IMR-90 (cell line): ENCODE data around the gene NDUFA13. TPM values are rescaled to one million over a fixed set of nuclear protein-coding genes. Genes with fewer than 3 reads are reported as not detected.

Experiments
- ATAC-seq: fragments of 200-7000 bp; cut with Tn5 transposase; 2 replicates; pipeline ENCODE4 v1.9.1; 2020; ENCODE audit warnings: low read depth, mild to moderate bottlenecking, moderate library complexity
- BruUV-seq: library from RNA; stranded (reverse); fragments of 400-500 nt; replicated peaks from 2 replicates; lab custom pipeline; 2021; lab: Mats Ljungman, UMichigan
- CTCF ChIA-PET: fragments of 300-600 bp; formaldehyde crosslinking; extraction: SDS; loops from one replicate; lab custom pipeline; 2021; ENCODE audit warnings: antibody characterized with exemption; lab: Yijun Ruan, JAX
- POLR2A ChIA-PET: fragments of 300-600 bp; sonication (Branson Sonifier 250); formaldehyde crosslinking; loops from one replicate; lab custom pipeline; 2022; ENCODE audit warnings: antibody characterized with exemption; ENCODE audit not compliant: unreplicated experiment; lab: Charles Lee
- DNase-seq: peaks from one replicate; pipeline ENCODE4 v3.0.0; 2013
- H2AFZ ChIP-seq: replicated peaks from 2 replicates; pipeline ENCODE3; 2013; ENCODE audit warnings: low read length, mild to moderate bottlenecking; ENCODE audit not compliant: poor library complexity
- H2AK5ac ChIP-seq: 2 replicates; pipeline ENCODE4 v1.6.1; 2013; ENCODE audit warnings: low read depth, low read length, inconsistent platforms
- H2AK9ac ChIP-seq: replicated peaks from 2 replicates; pipeline ENCODE3; 2013; ENCODE audit warnings: mild to moderate bottlenecking, low read depth, low read length, moderate library complexity; ENCODE audit not compliant: poor library complexity
- H2BK120ac ChIP-seq: 2 replicates; pipeline ENCODE4 v1.6.1; 2013; ENCODE audit warnings: low read depth, low read length, inconsistent platforms
- H2BK15ac ChIP-seq: 3 replicates; pipeline ENCODE4 v1.6.1; 2013; ENCODE audit warnings: low read depth, low read length, inconsistent platforms
- H2BK20ac ChIP-seq: 2 replicates; pipeline ENCODE4 v1.6.1; 2013; ENCODE audit warnings: low read depth, mild to moderate bottlenecking, inconsistent platforms, low read length, moderate library complexity
- H2BK5ac ChIP-seq: 2 replicates; pipeline ENCODE4 v1.6.1; 2013; ENCODE audit warnings: mild to moderate bottlenecking, low read depth, low read length, inconsistent platforms; ENCODE audit not compliant: poor library complexity, severe bottlenecking
- H3K14ac ChIP-seq: replicated peaks from 2 replicates; pipeline ENCODE4 v1.6.1; 2013; ENCODE audit warnings: low read depth, low read length, inconsistent platforms
- H3K18ac ChIP-seq: 2 replicates; pipeline ENCODE4 v1.6.1; 2013; ENCODE audit warnings: low read depth, low read length, control low read depth
- H3K23ac ChIP-seq: 2 replicates; pipeline ENCODE4 v1.6.1; 2013; ENCODE audit warnings: low read depth, low read length, inconsistent platforms
- H3K27ac ChIP-seq: 2 replicates; pipeline ENCODE4 v1.5.1; 2013; ENCODE audit warnings: mild to moderate bottlenecking, control low read depth, low read length; ENCODE audit not compliant: insufficient read depth
- H3K27me3 ChIP-seq: 2 replicates; pipeline ENCODE4 v1.6.1; 2013; ENCODE audit warnings: low read length; ENCODE audit not compliant: control insufficient read depth, insufficient read depth
- H3K36me3 ChIP-seq: 2 replicates; pipeline ENCODE4 v1.6.1; 2013; ENCODE audit warnings: low read length, mixed read lengths; ENCODE audit not compliant: control insufficient read depth, insufficient read depth
- H3K4ac ChIP-seq: 2 replicates; pipeline ENCODE4 v1.6.1; 2013; ENCODE audit warnings: low read depth, low read length, inconsistent platforms
- H3K4me1 ChIP-seq: 2 replicates; pipeline ENCODE4 v1.6.1; 2013; ENCODE audit warnings: low read length, mixed read lengths; ENCODE audit not compliant: control insufficient read depth, insufficient read depth
- H3K4me2 ChIP-seq: 2 replicates; pipeline ENCODE4 v1.6.1; 2013; ENCODE audit warnings: low read depth, mild to moderate bottlenecking, control low read depth, low read length, moderate library complexity
- H3K4me3 ChIP-seq: 2 replicates; pipeline ENCODE4 v1.5.1; 2013; ENCODE audit warnings: low read depth, mild to moderate bottlenecking, control low read depth, low read length, moderate library complexity; ENCODE audit not compliant: insufficient read depth
- H3K56ac ChIP-seq: 2 replicates; pipeline ENCODE4 v1.6.1; 2013; ENCODE audit warnings: low read length, inconsistent platforms; ENCODE audit not compliant: insufficient read depth; ENCODE audit errors: extremely low read depth
- H3K79me1 ChIP-seq, 2 experiments: 2 replicates each; pipeline ENCODE4 v1.6.1; 2013; ENCODE audit warnings: low read length in 2 of 2, inconsistent platforms in 1 of 2, low read depth in 1 of 2
- H3K9ac ChIP-seq: 2 replicates; pipeline ENCODE4 v1.6.1; 2013; ENCODE audit warnings: low read depth, low read length, control low read depth
- H3K9me1 ChIP-seq: 2 replicates; pipeline ENCODE4 v1.6.1; 2013; ENCODE audit warnings: low read length, inconsistent platforms; ENCODE audit not compliant: insufficient read depth
- H3K9me3 ChIP-seq: 2 replicates; pipeline ENCODE4 v1.6.1; 2013; ENCODE audit warnings: low read length; ENCODE audit not compliant: control insufficient read depth, insufficient read depth
- H4K20me1 ChIP-seq: 2 replicates; pipeline ENCODE4 v1.6.1; 2013; ENCODE audit warnings: low read length, inconsistent platforms; ENCODE audit not compliant: insufficient read depth
- H4K5ac ChIP-seq: 2 replicates; pipeline ENCODE4 v1.6.1; 2013; ENCODE audit warnings: mild to moderate bottlenecking, low read depth, low read length, control low read depth
- H4K8ac ChIP-seq, 2 experiments: 2 replicates each; pipeline ENCODE4 v1.6.1; 2013; ENCODE audit warnings: low read depth in 2 of 2, low read length in 2 of 2, control low read depth in 1 of 2, inconsistent platforms in 1 of 2
- H4K91ac ChIP-seq: 2 replicates; pipeline ENCODE4 v1.6.1; 2013; ENCODE audit warnings: low read depth, low read length, inconsistent platforms; ENCODE audit not compliant: insufficient read depth
- BHLHE40 ChIP-seq: fragments of 150-350 bp; IDR thresholded peaks from 2 replicates; pipeline ENCODE4 v1.6.1; 2016; ENCODE audit warnings: mild to moderate bottlenecking, low read depth, low read length
- CHD1 ChIP-seq: IDR thresholded peaks from 2 replicates; pipeline ENCODE4 v1.6.1; 2012; ENCODE audit warnings: low read depth, low read length, improper control_type of control experiment
- CTCF ChIP-seq: conservative IDR thresholded peaks from 2 replicates; pipeline ENCODE4 v1.5.1; 2012; ENCODE audit warnings: mild to moderate bottlenecking, low read depth, low read length, improper control_type of control experiment
- FOS ChIP-seq: fragments of 150-350 bp; IDR thresholded peaks from 2 replicates; pipeline ENCODE4 v1.6.1; 2016; ENCODE audit warnings: low read depth, low read length
- MXI1 ChIP-seq: IDR thresholded peaks from 2 replicates; pipeline ENCODE4 v1.6.1; 2012; ENCODE audit warnings: low read depth, mild to moderate bottlenecking, low read length, moderate library complexity, borderline replicate concordance
- NFE2L2 ChIP-seq: fragments of 150-350 bp; IDR thresholded peaks from 2 replicates; pipeline ENCODE4 v1.6.1; 2016; ENCODE audit warnings: low read depth, mild to moderate bottlenecking, low read length
- RCOR1 ChIP-seq: IDR thresholded peaks from 2 replicates; pipeline ENCODE4 v1.6.1; 2012; ENCODE audit warnings: mild to moderate bottlenecking, low read length, improper control_type of control experiment; ENCODE audit not compliant: insufficient replicate concordance
- SMC3 ChIP-seq: fragments of 150-350 bp; IDR thresholded peaks from 2 replicates; pipeline ENCODE4 v1.6.1; 2016; ENCODE audit warnings: low read depth, mild to moderate bottlenecking, antibody characterized with exemption, low read length, moderate library complexity
- WGBS, 2 experiments: methylation state at CpG; one replicate each; pipeline versions ENCODE4 v1.1.5 to v1.1.7; 2013; ENCODE audit warnings: missing lambda C conversion rate in 2 of 2; ENCODE audit not compliant: insufficient read length in 1 of 2; ENCODE audit errors: extremely low coverage in 2 of 2; 5-methylcytosine and 5-hydroxymethylcytosine counted together
- dilution Hi-C: fragments of 300-500 bp; cut with HindIII; formaldehyde crosslinking; loops from one replicate; pipeline ENCODE4 v1.14.3; 2018; ENCODE audit warnings: low sequenced_read_pairs; ENCODE audit not compliant: unreplicated experiment
- in situ Hi-C: fragments of 300-500 bp; cut with MboI; formaldehyde crosslinking; loops from 3 replicates; pipeline ENCODE4 v1.14.3; 2019; ENCODE audit warnings: low sequenced_read_pairs, inconsistent platforms, mixed read lengths
- intact Hi-C: fragments of 100-400 bp; cut with micrococcal nuclease; formaldehyde crosslinking; loops from 2 replicates; pipeline ENCODE4 v1.10.0; 2022
- polyA plus RNA-seq, 3 experiments: library from polyadenylated mRNA; depleted of rRNA; stranded (reverse); fragments of >200 nt; gene quantifications; 2 replicates each; pipeline ENCODE4 v1.2.3, GENCODE V29; 2012; ENCODE audit warnings: low replicate concordance in 1 of 3
- total RNA-seq: library from RNA; depleted of rRNA; stranded (reverse); fragments of >200 nt; gene quantifications from 2 replicates; pipeline ENCODE4 v1.2.3, GENCODE V29; 2012
- TF ChIP-seq, protein P1 (sequence below): fragments of 150-350 bp; IDR thresholded peaks from 2 replicates; pipeline ENCODE4 v1.6.1; 2016; ENCODE audit warnings: low read depth, mild to moderate bottlenecking, low read length, moderate library complexity, borderline replicate concordance

NDUFA13 gene
- total and polyA plus RNA-seq, 2 of the 4 experiments (the other 2 are of a cell fraction): 30.6 to 667 TPM

DNA sequence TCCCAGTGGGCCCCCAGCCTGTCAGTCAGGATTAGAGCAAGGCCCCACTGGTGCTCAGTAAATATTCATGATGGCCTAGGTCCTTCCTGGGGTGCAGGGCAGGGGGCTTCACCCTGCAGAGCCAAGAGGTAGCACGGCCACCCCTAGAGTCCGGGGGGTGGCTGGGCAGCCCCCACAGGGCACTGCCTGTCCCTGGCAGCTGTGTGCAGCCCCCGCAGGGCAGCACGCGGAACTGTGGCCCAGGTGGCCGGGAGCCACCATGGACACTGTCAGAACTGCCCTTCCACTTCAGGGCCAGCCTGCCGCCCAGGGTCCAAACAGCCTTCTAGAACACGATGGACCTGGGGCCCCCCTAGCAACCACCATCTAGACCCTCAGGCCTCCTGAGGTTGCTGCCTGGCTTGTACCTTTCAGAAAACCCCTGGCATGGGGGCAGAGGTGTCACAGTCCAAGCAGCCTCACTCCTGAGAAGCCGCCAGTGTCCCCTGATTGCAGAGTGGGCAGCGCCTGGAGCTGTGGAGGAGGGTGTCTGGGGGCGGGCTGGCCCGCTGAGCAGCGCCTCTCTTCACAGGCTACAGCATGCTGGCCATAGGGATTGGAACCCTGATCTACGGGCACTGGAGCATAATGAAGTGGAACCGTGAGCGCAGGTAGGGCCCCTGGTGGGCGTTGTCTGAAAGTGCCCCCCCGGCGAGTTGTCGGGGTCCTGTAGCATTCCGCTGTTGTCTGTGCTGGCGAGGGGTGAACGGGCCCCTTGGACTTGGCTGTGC lies 9.8 kb downstream of the NDUFA13 start:
- H3K27me3 ChIP-seq: no peaks in the 10 kb centered on the region
- H4K20me1 ChIP-seq: peaks cover 33% of the 10 kb centered on the region
- no peak overlapping the region for H3K9ac ChIP-seq
- H2BK120ac ChIP-seq: no peak overlapping the region
- H3K4me1 ChIP-seq: peaks cover 6% of the 10 kb centered on the region
- BruUV-seq: no TSS peak
- DNase-seq: no peak
- no peak overlapping the region for H3K27ac ChIP-seq
- no peak overlapping the region for H2AK9ac ChIP-seq
- H3K79me1 ChIP-seq: peaks cover 12 to 40% of the 10 kb centered on the region in 2 experiments
- intact Hi-C loops (no loop called here), dilution Hi-C loops (no loop called here), in situ Hi-C loops (loop anchor here (25.0 kb wide), 1 partner anchor 437 kb away; no protein-coding TSS in a partner anchor)
- no peak overlapping the region for H3K4ac ChIP-seq
- no peak overlapping the region for H3K4me2 ChIP-seq
- H3K9me1 ChIP-seq: no peaks in the 10 kb centered on the region
- no peak overlapping the region for H4K91ac ChIP-seq
- 89% methylated on average over 17 of the region's 23 CpGs; no CpG with 5 or more reads in 1 of the 2 experiments for WGBS, 2 experiments
- no peak for TF ChIP-seq NFE2L2
- no peak for TF ChIP-seq RCOR1
- TF ChIP-seq CTCF: no peak
- TF ChIP-seq CHD1: no peak
- no peak for TF ChIP-seq SMC3
- TF ChIP-seq, protein P1, sequence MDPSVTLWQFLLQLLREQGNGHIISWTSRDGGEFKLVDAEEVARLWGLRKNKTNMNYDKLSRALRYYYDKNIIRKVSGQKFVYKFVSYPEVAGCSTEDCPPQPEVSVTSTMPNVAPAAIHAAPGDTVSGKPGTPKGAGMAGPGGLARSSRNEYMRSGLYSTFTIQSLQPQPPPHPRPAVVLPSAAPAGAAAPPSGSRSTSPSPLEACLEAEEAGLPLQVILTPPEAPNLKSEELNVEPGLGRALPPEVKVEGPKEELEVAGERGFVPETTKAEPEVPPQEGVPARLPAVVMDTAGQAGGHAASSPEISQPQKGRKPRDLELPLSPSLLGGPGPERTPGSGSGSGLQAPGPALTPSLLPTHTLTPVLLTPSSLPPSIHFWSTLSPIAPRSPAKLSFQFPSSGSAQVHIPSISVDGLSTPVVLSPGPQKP: no peak
- TF ChIP-seq FOS: no peak
- no peak for TF ChIP-seq MXI1
- TF ChIP-seq BHLHE40: no peak
- no peak overlapping the region for H2BK15ac ChIP-seq
- H3K36me3 ChIP-seq: peaks cover 26% of the 10 kb centered on the region
- H2BK5ac ChIP-seq: no peak overlapping the region
- H2AK5ac ChIP-seq: no peak overlapping the region
- no peak overlapping the region for H3K18ac ChIP-seq
- POLR2A ChIA-PET: no interaction called here
- CTCF ChIA-PET: no interaction called here
- no peak overlapping the region for H2AFZ ChIP-seq
- H3K9me3 ChIP-seq: no peaks in the 10 kb centered on the region
- H3K23ac ChIP-seq: no peak overlapping the region
- no peak overlapping the region for H4K8ac ChIP-seq
- no peak overlapping the region for H2BK20ac ChIP-seq
- no peak overlapping the region for H4K5ac ChIP-seq
- no peak for ATAC-seq
- no peak overlapping the region for H3K56ac ChIP-seq
- H3K4me3 ChIP-seq: no peak overlapping the region
- no peak overlapping the region for H3K14ac ChIP-seq
